Activated T-cell treated with anti-CD3 and anti-CD28 coated beads, Interleukin-2, amount 50 U/mL, for 24 hours (primary cell): ENCODE measurements around the gene RTN4RL1.

Source experiments
- DNase-seq: peaks from one replicate; pipeline ENCODE4 v3.0.0-alpha.2; 2020
- H3K27ac Mint-ChIP-seq: 2 replicates; pipeline ENCODE4 v1.8.0; 2020; ENCODE audit warnings: mild to moderate bottlenecking, mixed read lengths
- H3K27me3 Mint-ChIP-seq: 2 replicates; pipeline ENCODE4 v1.8.0; 2020; ENCODE audit warnings: mixed read lengths
- H3K36me3 Mint-ChIP-seq: 2 replicates; pipeline ENCODE4 v1.8.0; 2020; ENCODE audit warnings: low read depth, mixed read lengths
- H3K4me1 Mint-ChIP-seq: 2 replicates; pipeline ENCODE4 v1.8.0; 2020; ENCODE audit warnings: low read depth, mixed read lengths
- H3K4me3 Mint-ChIP-seq: 2 replicates; pipeline ENCODE4 v1.8.0; 2020; ENCODE audit warnings: mild to moderate bottlenecking, moderate library complexity, mixed read lengths
- H3K9me3 Mint-ChIP-seq: 2 replicates; pipeline ENCODE4 v1.8.0; 2020; ENCODE audit warnings: mixed read lengths

Gene RTN4RL1

DNA sequence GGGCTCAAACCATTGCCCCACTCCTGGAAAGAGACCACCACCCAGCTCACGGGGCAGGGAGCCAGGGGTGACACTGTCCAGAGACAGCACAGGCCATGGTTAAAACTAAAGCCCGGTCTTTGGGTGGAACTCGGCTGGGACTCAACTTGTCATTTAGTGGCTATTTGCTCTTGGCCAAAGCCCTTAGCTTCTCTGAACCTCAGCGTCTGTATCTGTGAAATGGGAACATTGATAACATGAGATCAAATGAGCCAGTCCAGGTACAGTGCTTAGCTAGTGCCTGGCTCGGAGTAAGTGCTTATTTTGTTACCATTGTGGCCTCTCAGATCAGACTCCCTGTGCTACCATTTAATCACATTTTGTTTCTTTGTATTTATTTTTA, 48.5 kb downstream of the RTN4RL1 start:
- no peak for DNase-seq
- Mint-ChIP-seq H3K9me3 (no peaks in the 10 kb centered on the region), H3K27ac (no peak overlapping the region), H3K4me3 (no peak overlapping the region), H3K27me3 (peaks cover 41% of the 10 kb centered on the region), H3K36me3 (no peaks in the 10 kb centered on the region), H3K4me1 (peaks cover 24% of the 10 kb centered on the region)

DNA sequence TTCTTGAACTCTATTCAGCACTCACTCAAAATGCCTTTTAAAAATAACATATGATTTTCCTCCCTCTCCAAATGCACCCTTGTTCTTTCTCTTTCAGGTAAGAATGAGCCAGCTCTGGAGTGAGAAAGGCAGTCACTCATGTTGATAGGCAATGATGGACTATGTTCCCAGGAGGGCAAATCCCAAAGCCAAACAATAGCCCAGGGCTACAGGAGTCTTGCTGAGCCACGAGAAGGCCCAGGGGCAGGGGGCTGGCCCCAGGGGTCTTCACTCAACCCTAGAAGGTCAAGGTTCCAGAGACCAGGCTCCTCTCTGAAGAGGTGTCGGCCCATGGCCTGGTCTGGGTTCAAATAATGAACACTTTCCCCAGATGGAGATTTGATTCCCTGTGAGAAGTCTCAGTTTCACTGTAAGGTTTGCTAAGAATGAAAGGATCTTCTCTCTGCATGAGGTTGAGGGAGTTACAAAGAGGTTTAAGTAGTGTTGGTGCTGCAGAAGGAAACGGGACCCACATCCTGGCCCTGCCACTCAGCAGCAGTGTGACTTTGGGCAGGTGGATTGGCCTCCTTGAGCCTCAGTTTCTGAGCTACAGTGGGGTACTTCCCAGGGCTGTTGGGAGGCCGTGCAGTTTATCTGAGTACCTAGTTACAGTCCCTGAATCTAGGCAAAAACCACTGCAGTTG, 49.0 kb downstream of the RTN4RL1 start:
- Mint-ChIP-seq H3K4me1 (peaks cover 24% of the 10 kb centered on the region), H3K27me3 (peaks cover 43% of the 10 kb centered on the region), H3K36me3 (no peaks in the 10 kb centered on the region), H3K4me3 (no peak overlapping the region), H3K9me3 (no peaks in the 10 kb centered on the region), H3K27ac (no peak overlapping the region)
- no peak for DNase-seq

DNA sequence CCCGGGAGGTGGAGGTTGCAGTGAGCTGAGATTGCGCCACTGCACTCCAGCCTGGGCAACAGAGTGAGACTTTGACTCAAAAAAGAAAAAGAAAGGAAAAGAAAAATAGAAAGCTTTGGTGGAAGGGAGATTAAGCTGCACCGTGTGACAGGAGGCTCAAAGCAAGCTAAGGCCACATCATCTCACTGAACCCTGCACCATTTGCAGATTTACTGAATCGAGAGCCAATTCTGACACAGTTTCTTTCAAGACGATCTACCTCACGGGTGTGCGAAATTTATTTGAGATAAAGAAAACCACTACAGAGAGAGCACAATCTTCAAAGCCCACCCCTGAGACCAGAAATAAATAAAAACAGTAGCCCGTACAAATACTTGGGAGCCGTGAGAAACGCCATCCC, 49.6 kb downstream of the RTN4RL1 start:
- Mint-ChIP-seq H3K9me3 (no peaks in the 10 kb centered on the region), H3K4me3 (no peak overlapping the region), H3K27ac (no peak overlapping the region), H3K36me3 (no peaks in the 10 kb centered on the region), H3K27me3 (peaks cover 48% of the 10 kb centered on the region), H3K4me1 (peaks cover 24% of the 10 kb centered on the region)
- DNase-seq: no peak

DNA sequence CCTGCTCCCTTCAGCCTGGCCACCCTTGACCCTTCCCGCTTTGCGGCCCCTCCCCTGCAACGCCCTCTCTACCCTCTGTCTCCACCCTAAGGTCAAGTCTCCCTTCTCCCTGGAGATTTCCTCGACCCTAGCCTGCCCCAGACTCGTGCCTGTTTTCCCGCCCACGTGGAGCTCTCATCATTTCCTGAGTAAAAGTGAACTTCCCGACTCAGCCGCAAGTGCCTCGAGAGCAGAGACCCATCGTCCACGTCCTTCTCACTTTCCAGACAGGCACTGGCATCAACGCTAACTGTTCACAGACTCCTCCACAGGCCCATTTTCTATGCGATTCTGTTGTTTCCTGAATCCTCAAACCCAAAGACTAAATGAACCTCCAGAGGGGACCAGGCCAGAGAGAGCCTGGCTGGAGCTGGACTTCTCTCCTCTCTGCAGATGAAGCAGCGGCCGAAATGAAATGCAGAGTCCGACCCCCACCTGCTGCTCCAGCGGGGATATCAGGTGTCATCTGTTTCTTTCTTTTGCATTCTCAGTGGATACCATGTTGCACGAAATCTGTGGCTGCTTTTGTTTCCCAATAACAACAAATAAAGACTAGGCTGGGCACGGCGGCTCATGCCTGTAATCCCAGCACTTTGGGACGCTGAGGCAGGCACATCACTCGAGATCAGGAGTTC, 52.5 kb downstream of the RTN4RL1 start:
- H3K27me3 Mint-ChIP-seq: peaks cover 51% of the 10 kb centered on the region
- peaks cover 24% of the 10 kb centered on the region for H3K4me1 Mint-ChIP-seq
- H3K27ac Mint-ChIP-seq: peak overlapping the region; percentile 2
- no peak for DNase-seq
- no peaks in the 10 kb centered on the region for H3K9me3 Mint-ChIP-seq
- H3K36me3 Mint-ChIP-seq: no peaks in the 10 kb centered on the region
- H3K4me3 Mint-ChIP-seq: no peak overlapping the region

DNA sequence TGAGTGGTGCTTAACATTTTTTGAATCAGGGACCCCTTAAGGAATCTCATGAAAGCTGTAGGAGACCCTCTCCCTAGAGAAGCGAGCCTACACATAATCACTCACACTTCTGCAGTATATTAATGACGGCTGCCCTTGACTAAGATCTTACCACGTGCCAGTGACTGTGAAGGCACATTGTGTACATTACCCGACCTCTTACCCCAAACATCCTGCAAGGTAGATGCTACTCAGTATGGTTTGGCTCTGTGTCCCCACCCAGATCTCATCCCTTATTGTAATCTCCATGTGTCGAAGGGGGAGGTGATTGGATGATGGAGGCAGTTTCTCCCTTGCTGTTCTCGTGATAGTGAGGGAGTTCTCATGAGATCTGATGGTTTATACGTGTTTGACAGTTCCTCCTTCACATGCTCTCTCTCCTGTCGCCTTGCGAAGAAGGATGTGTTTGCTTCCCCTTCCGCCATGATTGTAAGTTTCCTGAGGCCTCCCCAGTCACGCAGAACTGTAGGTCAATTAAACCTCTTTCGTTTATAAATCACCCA, 54.2 kb downstream of the RTN4RL1 start:
- peaks cover 22% of the 10 kb centered on the region for H3K4me1 Mint-ChIP-seq
- peaks cover 41% of the 10 kb centered on the region for H3K27me3 Mint-ChIP-seq
- no peaks in the 10 kb centered on the region for H3K9me3 Mint-ChIP-seq
- no peak for DNase-seq
- H3K4me3 Mint-ChIP-seq: no peak overlapping the region
- no peaks in the 10 kb centered on the region for H3K36me3 Mint-ChIP-seq
- H3K27ac Mint-ChIP-seq: no peak overlapping the region

DNA sequence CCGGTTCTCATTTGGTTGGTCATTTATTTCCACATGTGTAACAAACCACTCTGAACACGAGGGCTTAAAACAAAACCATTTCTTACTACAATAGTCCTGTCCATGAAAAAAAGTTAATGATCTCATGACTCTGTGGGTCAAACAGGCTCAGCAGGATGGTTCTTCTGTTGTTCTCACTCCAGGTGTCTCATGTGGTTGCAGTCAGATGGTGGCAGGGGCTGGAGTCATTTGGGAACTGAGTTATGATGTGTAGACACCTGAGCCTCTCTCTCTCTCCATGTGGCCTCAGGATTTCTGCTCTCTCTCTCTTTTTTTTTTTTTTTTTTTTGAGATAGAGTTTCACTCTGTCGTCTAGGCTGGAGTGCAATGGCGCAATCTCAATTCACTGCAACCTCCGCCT, 55.4 kb downstream of the RTN4RL1 start:
- Mint-ChIP-seq H3K4me1 (peaks cover 16% of the 10 kb centered on the region), H3K4me3 (no peak overlapping the region), H3K27me3 (peaks cover 37% of the 10 kb centered on the region), H3K36me3 (no peaks in the 10 kb centered on the region), H3K27ac (no peak overlapping the region), H3K9me3 (no peaks in the 10 kb centered on the region)
- DNase-seq: no peak

DNA sequence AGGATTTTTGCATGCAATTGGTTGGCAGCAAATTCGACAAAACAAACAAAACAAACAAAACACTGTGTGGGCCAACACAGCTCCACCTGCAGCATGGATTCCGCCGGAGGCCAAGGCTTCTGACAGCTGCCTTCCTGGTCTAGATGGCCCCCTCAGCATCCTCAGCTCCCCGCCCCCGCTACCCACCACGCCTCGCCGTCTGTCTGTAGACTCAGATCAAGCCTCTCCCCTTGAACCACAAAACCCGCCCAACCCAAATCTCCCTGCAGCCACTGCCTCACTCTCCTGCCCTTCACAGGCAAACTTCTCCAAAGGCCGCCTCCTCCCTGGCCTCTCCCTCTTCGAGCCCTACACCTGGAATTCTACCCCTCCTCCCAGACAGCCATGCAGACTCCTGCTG, 57.9 kb downstream of the RTN4RL1 start:
- Mint-ChIP-seq H3K27me3 (peaks cover 24% of the 10 kb centered on the region), H3K4me1 (peaks cover 10% of the 10 kb centered on the region), H3K4me3 (no peak overlapping the region), H3K27ac (no peak overlapping the region), H3K9me3 (no peaks in the 10 kb centered on the region), H3K36me3 (no peaks in the 10 kb centered on the region)
- no peak for DNase-seq

DNA sequence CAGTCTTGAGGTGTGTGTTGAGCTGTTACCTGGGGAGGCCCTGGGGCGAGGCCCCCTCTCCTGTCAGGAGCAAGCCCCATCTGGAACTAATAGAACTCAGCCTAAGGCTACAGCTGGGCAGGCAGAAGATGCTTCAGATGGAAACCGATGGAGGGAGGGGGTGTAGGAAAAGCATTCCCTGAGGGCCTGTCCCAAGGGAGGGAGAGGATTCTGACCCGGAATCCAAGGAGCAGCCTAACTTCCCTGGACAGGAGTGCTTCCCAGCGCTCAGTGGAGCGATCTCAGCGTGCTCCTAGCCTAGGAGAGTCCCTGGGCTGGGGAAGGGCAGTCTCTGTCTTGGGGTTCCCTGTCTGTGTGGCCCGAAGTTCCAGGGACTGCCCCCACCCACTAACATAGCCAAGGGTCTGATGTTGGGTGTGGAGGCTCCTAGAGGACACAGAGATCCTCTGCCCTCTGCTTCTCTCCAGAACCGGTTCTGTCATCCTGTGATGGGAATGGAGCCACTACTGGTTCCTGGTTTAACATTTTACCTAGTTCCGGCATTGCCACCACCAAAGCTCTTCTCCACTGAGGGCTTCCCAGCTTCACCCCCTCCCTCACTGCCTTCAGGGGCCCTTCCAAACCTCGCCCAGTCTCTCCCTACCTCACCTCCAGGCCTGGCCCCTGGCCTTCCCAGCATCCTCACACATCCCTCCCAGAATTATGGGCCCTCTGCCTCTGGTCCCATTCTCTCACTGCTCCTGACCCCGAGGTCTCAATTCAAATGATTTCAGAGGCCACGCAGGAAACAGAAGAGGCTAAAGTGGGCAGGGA, 58.7 kb downstream of the RTN4RL1 start:
- no peaks in the 10 kb centered on the region for H3K9me3 Mint-ChIP-seq
- H3K36me3 Mint-ChIP-seq: no peaks in the 10 kb centered on the region
- no peak for DNase-seq
- H3K4me1 Mint-ChIP-seq: peaks cover 9% of the 10 kb centered on the region
- H3K4me3 Mint-ChIP-seq: no peak overlapping the region
- peaks cover 24% of the 10 kb centered on the region for H3K27me3 Mint-ChIP-seq
- H3K27ac Mint-ChIP-seq: no peak overlapping the region

DNA sequence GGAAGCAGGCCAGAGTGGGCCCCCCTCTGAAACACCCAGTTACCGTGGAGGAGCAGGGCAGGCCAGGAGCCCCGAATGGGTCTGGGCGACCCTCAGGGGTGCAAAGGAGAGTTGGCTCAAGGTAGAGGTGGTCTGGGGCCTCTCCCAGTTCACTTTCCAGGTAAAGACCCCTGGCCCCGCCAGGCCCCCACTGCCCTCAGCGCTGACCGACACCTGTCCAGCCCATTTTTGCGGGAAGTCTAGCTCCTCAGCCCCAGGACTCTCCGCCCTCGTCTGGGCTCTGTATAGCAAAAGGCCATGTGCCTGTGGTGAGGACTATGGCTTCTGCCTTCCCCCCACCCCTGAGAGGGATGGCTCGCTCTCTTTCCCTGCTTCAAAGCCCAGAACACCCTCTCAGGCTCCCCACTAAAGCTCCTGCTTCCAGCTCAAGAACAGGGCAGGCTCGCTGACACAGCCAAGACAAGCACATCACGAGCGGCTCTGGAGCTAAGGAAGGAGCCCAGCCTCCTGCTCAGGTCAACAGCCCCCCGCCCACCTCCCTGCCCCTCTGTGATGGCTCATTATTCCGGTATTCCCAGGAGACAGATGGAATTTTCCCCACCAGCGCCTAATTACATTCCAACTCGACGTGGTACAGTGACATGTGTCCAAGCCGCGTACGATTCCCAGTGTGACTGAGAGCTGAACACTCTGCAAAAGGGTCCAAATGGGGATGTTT, 59.4 kb downstream of the RTN4RL1 start:
- Mint-ChIP-seq H3K27me3 (peaks cover 18% of the 10 kb centered on the region), H3K4me1 (peaks cover 9% of the 10 kb centered on the region)

DNA sequence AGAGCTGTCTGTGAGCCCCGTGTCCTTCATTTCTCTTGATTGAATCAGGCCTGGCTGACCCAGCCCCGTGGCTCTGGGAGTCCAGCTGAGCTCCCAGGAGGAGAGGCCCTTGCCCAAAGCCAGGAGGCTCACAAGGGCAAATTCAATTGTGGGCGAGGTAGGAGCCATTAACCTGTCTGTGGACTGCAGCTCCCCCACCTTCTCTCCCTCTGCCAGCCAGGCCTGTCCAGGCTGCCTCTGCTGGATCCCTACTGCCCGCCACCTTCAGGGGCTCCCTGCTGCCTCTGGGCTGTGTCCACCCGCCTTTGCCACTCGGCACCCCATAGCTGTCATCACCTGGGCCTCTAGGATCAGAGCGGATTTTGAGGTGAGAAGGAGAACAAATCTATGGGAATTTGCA, 61.9 kb downstream of the RTN4RL1 start:
- Mint-ChIP-seq H3K9me3 (no peaks in the 10 kb centered on the region), H3K36me3 (no peaks in the 10 kb centered on the region), H3K27ac (no peak overlapping the region), H3K4me3 (no peak overlapping the region), H3K4me1 (peaks cover 9% of the 10 kb centered on the region), H3K27me3 (peaks cover 3% of the 10 kb centered on the region)
- no peak for DNase-seq

More for the DNA sequence above, 59.4 kb downstream of the RTN4RL1 start:
- H3K36me3 Mint-ChIP-seq: no peaks in the 10 kb centered on the region
- no peaks in the 10 kb centered on the region for H3K9me3 Mint-ChIP-seq
- H3K4me3 Mint-ChIP-seq: no peak overlapping the region
- DNase-seq: no peak
- no peak overlapping the region for H3K27ac Mint-ChIP-seq

DNA sequence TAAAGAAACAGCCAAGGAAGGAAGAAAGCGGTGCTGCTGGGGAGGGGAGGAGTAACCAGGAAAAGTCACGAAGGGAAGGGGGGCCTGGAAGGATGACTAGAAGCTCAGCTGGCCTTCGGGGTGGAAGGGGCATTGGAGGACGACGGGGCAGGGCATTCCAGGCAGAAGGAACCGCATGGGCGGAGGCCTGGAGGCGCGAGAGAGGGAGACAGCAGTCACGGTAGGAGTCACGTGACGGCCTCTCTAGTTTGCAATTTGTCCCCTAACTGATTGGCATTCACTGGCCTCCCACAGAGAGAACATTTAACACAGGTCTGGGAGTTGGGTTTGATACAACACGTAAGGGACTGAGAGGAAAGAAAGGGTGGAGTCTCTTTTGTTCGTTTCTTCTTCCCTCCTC, 63.9 kb downstream of the RTN4RL1 start:
- Mint-ChIP-seq H3K27ac (no peak overlapping the region), H3K4me3 (no peak overlapping the region), H3K36me3 (no peaks in the 10 kb centered on the region), H3K27me3 (no peaks in the 10 kb centered on the region), H3K9me3 (no peaks in the 10 kb centered on the region), H3K4me1 (no peaks in the 10 kb centered on the region)
- DNase-seq: no peak

DNA sequence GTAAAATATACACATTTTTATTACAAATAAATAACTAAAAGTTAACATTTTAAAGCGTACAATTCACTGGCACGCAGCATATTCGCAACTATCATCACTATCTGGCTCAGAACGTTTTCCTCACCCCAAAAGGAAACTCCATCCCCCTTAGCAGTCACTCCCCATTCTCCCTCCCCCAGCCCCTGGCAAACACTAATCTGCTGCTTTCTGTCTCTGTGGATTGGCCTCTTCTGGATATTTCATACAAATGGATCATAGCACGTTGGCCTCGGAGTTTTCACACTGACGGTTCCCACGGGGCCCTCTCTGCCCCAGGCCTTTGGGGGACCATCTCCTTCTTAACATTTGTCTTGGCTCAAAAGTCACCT, 64.6 kb downstream of the RTN4RL1 start:
- no peaks in the 10 kb centered on the region for H3K27me3 Mint-ChIP-seq
- no peaks in the 10 kb centered on the region for H3K4me1 Mint-ChIP-seq
- no peak overlapping the region for H3K4me3 Mint-ChIP-seq
- no peak for DNase-seq
- H3K36me3 Mint-ChIP-seq: no peaks in the 10 kb centered on the region
- no peak overlapping the region for H3K27ac Mint-ChIP-seq
- H3K9me3 Mint-ChIP-seq: no peaks in the 10 kb centered on the region

DNA sequence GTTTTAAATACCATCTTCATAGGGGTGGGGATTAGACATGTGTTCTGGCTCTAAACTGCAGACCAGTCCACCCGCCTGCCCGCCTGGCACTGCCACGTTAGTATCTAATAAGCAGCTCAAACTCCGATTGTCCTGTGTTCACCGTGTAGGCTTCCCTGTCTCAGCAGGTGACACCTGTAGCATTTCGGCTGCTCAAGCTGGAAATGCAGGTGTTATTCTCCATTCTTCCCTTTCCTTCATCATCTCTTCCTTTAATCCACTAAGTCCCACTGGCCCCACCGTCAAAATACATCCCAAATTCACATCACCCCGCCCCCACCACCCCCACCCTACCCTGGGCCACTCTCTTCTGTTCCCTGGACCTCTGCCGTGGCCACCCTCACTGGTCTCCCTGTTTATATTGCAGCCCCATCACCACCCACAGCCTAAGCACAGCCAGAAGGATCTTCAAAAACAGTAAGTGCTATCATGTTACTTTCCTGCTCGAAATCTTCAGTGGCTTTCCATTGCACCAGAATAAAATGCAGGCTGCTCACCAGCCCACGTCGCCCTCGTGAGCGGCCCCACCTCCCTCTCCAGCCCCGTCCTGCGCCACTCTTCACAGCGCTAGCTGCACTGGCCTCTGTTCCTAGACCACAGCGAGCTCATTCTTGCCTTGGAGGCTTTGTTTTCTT, 65.1 kb downstream of the RTN4RL1 start:
- DNase-seq: no peak
- Mint-ChIP-seq H3K4me3 (no peak overlapping the region), H3K27ac (no peak overlapping the region), H3K9me3 (no peaks in the 10 kb centered on the region), H3K27me3 (no peaks in the 10 kb centered on the region), H3K36me3 (no peaks in the 10 kb centered on the region), H3K4me1 (no peaks in the 10 kb centered on the region)
